Kidney (tissue), 14 donors: Measurements from ENCODE around the gene COL23A1. TPM values are rescaled to one million over a fixed set of nuclear protein-coding genes. Genes with fewer than 3 reads are reported as not detected.

Experiments used
- DNase-seq, 5 donors: peaks; one replicate each; pipeline ENCODE4 v3.0.0-alpha.2; 2013 to 2020
- FAIRE-seq: peaks from 2 replicates; lab custom pipeline; 2012; peaks lifted over from hg19 to GRCh38; lab: Jason Lieb, UNC
- H3K27ac ChIP-seq, 2 donors: one replicate each; pipeline ENCODE4 v1.7.0; 2013; ENCODE audit warnings: low read depth in 2 of 2, low read length in 2 of 2, inconsistent platforms in 1 of 2
- H3K27me3 ChIP-seq: one replicate; pipeline ENCODE4 v1.7.1; 2013; ENCODE audit warnings: low read length, inconsistent platforms; ENCODE audit not compliant: control insufficient read depth, insufficient read depth
- H3K36me3 ChIP-seq, 3 donors: one replicate each; pipeline versions ENCODE4 v1.7.0 to v1.7.1; 2013; ENCODE audit warnings: low read length in 3 of 3, control low read depth in 1 of 3, inconsistent platforms in 1 of 3; ENCODE audit not compliant: insufficient read depth in 3 of 3, control insufficient read depth in 2 of 3
- H3K4me1 ChIP-seq, 3 donors: one replicate each; pipeline versions ENCODE4 v1.7.0 to v1.7.1; 2013; ENCODE audit warnings: low read length in 3 of 3, inconsistent platforms in 1 of 3, low read depth in 1 of 3; ENCODE audit not compliant: control insufficient read depth in 2 of 3, insufficient read depth in 2 of 3
- H3K4me3 ChIP-seq, 3 donors: one replicate each; pipeline versions ENCODE4 v1.7.0 to v1.8.1; 2013; ENCODE audit warnings: low read length in 3 of 3, control low read depth in 1 of 3, inconsistent platforms in 1 of 3
- H3K9ac ChIP-seq, 3 donors: one replicate each; pipeline versions ENCODE4 v1.7.0 to v1.7.1; 2013; ENCODE audit warnings: low read length in 3 of 3, control low read depth in 1 of 3, inconsistent platforms in 1 of 3
- H3K9me3 ChIP-seq, 3 donors: one replicate each; pipeline versions ENCODE4 v1.7.0 to v1.7.1; 2013; ENCODE audit warnings: low read length in 3 of 3, control low read depth in 1 of 3, inconsistent platforms in 1 of 3; ENCODE audit not compliant: control insufficient read depth in 2 of 3, insufficient read depth in 1 of 3
- CTCF ChIP-seq: IDR thresholded peaks from 3 replicates; pipeline ENCODE4 v1.5.1; 2012; ENCODE audit warnings: mild to moderate bottlenecking, moderate library complexity, borderline replicate concordance; ENCODE audit not compliant: insufficient read depth; ENCODE audit errors: extremely low read depth
- intact Hi-C: fragments of 100-400 bp; cut with DNase I; formaldehyde crosslinking; loops from one replicate; pipeline ENCODE4 v1.11.1; 2022
- polyA plus RNA-seq: library from polyadenylated mRNA; stranded (reverse); fragments of 350-450 nt; fragmentation: Illumina TruSeq; extraction: RNeasy Lipid Tissue Mini Kit (QIAGEN cat#74804); gene quantifications from one replicate; pipeline ENCODE4 v1.2.3, GENCODE V29; 2014; ENCODE audit warnings: low read depth, low replicate concordance; ENCODE audit not compliant: insufficient read depth
- total RNA-seq: library from RNA; stranded (reverse); fragmentation: NEBNext Ultra II Directional; extraction: Animal tissue kit (Norgen Biotek cat#: 25700); gene quantifications from one replicate; pipeline ENCODE4 v1.2.1, GENCODE V29; 2021
- donor health status: control.
- donor health status: control.
- donor health status: control.
- donor health status: control.
- donor health status: control.
- donor health status: DM: yes; HTN: yes; CAD: no.
- donor health status: Normal renal cell carcinoma (clear cell type).

The COL23A1 gene
- total and polyA plus RNA-seq, 2 donors from 2014 or later = 4.1 to 8.7 TPM

- no peak overlapping the region for H3K9ac ChIP-seq
- peaks cover 0 to 8% (median 0%) of the 10 kb centered on the region in 3 donors for H3K4me1 ChIP-seq
- FAIRE-seq (no peak), DNase-seq (peak in 4 of 5 donors; percentile 30 to 89 (median 71))
- H3K36me3 ChIP-seq = no peaks in the 10 kb centered on the region
- no peaks in the 10 kb centered on the region for H3K27me3 ChIP-seq
- intact Hi-C loops = no loop called here
- peak overlapping the region in 1 of 3 donors; percentile 16 for H3K4me3 ChIP-seq
- peak overlapping the region; percentile 51 to 74 for H3K27ac ChIP-seq
- TF ChIP-seq CTCF = no peak
- H3K9me3 ChIP-seq = no peaks in the 10 kb centered on the region
These were observed 47.7 kb downstream of the COL23A1 start for GRCh38 chr5:178542455-178542854.

- Histone ChIP-seq H3K4me3 (no peak overlapping the region), H3K9me3 (no peaks in the 10 kb centered on the region), H3K9ac (no peak overlapping the region), H3K4me1 (peaks cover 0 to 7% (median 0%) of the 10 kb centered on the region in 3 donors), H3K27me3 (no peaks in the 10 kb centered on the region), H3K27ac (no peak overlapping the region), H3K36me3 (no peaks in the 10 kb centered on the region)
- DNase-seq (peak in 1 of 5 donors; percentile 44), FAIRE-seq (no peak)
- intact Hi-C loops = no loop called here
- TF ChIP-seq CTCF = no peak
These were observed 49.7 kb downstream of the COL23A1 start for GRCh38 chr5:178540526-178540925.

GRCh38 chr5:178538741-178539229, 51.4 kb downstream of the COL23A1 start:
- FAIRE-seq (no peak), DNase-seq (peak in 1 of 5 donors; percentile 8)
- no peaks in the 10 kb centered on the region for H3K36me3 ChIP-seq
- H3K27me3 ChIP-seq = no peaks in the 10 kb centered on the region
- H3K9me3 ChIP-seq = no peaks in the 10 kb centered on the region
- no peak overlapping the region for H3K27ac ChIP-seq
- no peak for TF ChIP-seq CTCF
- intact Hi-C loops = no loop called here
- H3K9ac ChIP-seq = no peak overlapping the region
- H3K4me3 ChIP-seq = no peak overlapping the region
- H3K4me1 ChIP-seq = peaks cover 0 to 7% (median 0%) of the 10 kb centered on the region in 3 donors
